Lower leg skin (tissue), 3 donors: ENCODE results near the gene PIAS4.
"Not testable (repeated sequence)": the region's sequence is repeated elsewhere in the genome, so short reads cannot be mapped to it uniquely, and the experiment has no call there.

Source experiments
- CTCF ChIP-seq, 3 donors: fragments of 450-650 bp; IDR thresholded peaks; one replicate each; pipeline ENCODE4 v1.5.1; 2016; ENCODE audit warnings: antibody characterized with exemption in 3 of 3, mild to moderate bottlenecking in 3 of 3, moderate library complexity in 2 of 3
- POLR2A ChIP-seq, 2 donors: fragments of 450-650 bp; IDR thresholded peaks; one replicate each; pipeline ENCODE4 v1.6.1; 2016 to 2017; ENCODE audit warnings: antibody characterized with exemption in 2 of 2, mild to moderate bottlenecking in 1 of 2, moderate library complexity in 1 of 2

- TF ChIP-seq CTCF, POLR2A (IDR thresholded peaks at IDR 0.05): not testable (repeated sequence)
These were observed 2.1 kb upstream of the PIAS4 start for GRCh38 chr19:4005436-4005835.
